Lower leg skin (tissue), 4 donors: ENCODE data around the gene DENND1A. TPM values are rescaled to one million over a fixed set of nuclear protein-coding genes. Genes with fewer than 3 reads are reported as not detected.
A peak's percentile ranks its signal among the peaks of the same experiment; 100 is the strongest.

Source experiments
- DNase-seq, 2 donors: peaks; one replicate each; pipeline ENCODE4 v3.0.0-alpha.2; 2019; ENCODE audit warnings: low spot score in 2 of 2
- H3K4me3 ChIP-seq: fragments of 200-600 bp; sonication (generic); 2 replicates; pipeline ENCODE4 v1.5.1; 2017; ENCODE audit warnings: mild to moderate bottlenecking, low read depth; ENCODE audit not compliant: poor library complexity, severe bottlenecking
- POLR2A ChIP-seq, 2 donors: fragments of 450-650 bp; IDR thresholded peaks; one replicate each; pipeline ENCODE4 v1.6.1; 2016 to 2017; ENCODE audit warnings: antibody characterized with exemption in 2 of 2, mild to moderate bottlenecking in 1 of 2, moderate library complexity in 1 of 2
- WGBS, 2 donors: methylation state at CpG; one replicate each; pipeline ENCODE4 v1.1.5; 2018; 5-methylcytosine and 5-hydroxymethylcytosine counted together
- intact Hi-C: fragments of 100-400 bp; cut with DNase I; formaldehyde crosslinking; loops from one replicate; pipeline ENCODE4 v1.15.0; 2023; ENCODE audit warnings: low total_unique reads
- total RNA-seq, 4 donors: library from RNA; depleted of rRNA; stranded (reverse); fragments of >200 nt; gene quantifications; one replicate each; pipeline ENCODE4 v1.1.0, GENCODE V29; 2016
- TF ChIP-seq, protein P1 (sequence below), 3 donors: fragments of 450-650 bp; IDR thresholded peaks; one replicate each; pipeline ENCODE4 v1.5.1; 2016; ENCODE audit warnings: antibody characterized with exemption in 3 of 3, mild to moderate bottlenecking in 3 of 3, moderate library complexity in 2 of 3

Gene DENND1A
- total RNA-seq, 4 donors from 2014 or later, result 6.5 to 16.3 (median 12.3) TPM

DNA sequence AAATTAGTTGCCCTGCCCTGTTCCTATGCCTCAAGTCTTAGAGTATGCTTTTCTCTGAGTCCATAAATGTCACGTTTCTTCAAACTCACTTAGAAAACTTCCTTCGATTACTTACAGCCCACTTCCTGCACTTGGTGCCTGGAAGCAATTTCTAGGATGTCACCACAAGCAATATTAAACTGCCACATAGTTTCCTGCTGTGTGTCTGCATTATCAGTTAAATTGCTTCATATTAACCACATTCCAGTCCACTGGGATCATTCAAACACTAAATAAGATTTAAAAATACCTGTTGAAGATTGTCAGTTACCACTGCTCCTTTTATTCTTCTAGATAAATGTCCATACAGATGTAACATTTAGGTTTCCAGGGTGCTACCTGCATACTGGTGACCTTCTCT lies 4.1 kb downstream of the DENND1A start:
- 61 to 74% methylated on average over 2 of the region's 2 CpGs for whole genome bisulfite sequencing, 2 donors
- DNase-seq, result no peak
- H3K4me3 ChIP-seq, result no peak overlapping the region
- TF ChIP-seq, protein P1, sequence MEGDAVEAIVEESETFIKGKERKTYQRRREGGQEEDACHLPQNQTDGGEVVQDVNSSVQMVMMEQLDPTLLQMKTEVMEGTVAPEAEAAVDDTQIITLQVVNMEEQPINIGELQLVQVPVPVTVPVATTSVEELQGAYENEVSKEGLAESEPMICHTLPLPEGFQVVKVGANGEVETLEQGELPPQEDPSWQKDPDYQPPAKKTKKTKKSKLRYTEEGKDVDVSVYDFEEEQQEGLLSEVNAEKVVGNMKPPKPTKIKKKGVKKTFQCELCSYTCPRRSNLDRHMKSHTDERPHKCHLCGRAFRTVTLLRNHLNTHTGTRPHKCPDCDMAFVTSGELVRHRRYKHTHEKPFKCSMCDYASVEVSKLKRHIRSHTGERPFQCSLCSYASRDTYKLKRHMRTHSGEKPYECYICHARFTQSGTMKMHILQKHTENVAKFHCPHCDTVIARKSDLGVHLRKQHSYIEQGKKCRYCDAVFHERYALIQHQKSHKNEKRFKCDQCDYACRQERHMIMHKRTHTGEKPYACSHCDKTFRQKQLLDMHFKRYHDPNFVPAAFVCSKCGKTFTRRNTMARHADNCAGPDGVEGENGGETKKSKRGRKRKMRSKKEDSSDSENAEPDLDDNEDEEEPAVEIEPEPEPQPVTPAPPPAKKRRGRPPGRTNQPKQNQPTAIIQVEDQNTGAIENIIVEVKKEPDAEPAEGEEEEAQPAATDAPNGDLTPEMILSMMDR (IDR thresholded peaks at IDR 0.05), result no peak
- TF ChIP-seq POLR2A (IDR thresholded peaks at IDR 0.05), result no peak
- intact Hi-C loops, result no loop called here

DNA sequence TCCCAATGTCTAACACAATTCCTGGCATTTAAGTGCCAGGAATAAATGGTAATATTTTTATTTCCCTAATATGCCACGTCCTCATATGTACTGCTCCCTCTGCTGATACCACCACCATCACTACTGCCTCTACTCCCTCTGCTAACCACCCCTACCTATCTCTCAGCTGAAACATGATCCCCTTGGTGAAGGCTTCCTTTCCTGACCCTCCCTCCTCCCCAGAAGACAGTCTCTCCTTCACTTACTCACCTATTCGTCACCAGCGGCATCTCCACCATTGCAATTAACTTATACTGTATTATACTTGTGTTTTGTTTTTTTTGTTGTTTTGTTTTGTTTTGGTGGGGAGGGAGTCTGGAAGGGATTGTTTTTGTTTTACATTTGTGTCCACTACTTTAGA lies 4.8 kb downstream of the DENND1A start:
- H3K4me3 ChIP-seq, result no peak overlapping the region
- DNase-seq, result peak in 1 of 2 donors; percentile 17
- 95 to 97% methylated on average over 3 of the region's 3 CpGs for WGBS, 2 donors
- no peak for TF ChIP-seq POLR2A (IDR thresholded peaks at IDR 0.05)
- TF ChIP-seq, protein P1 (IDR thresholded peaks at IDR 0.05), result no peak
- intact Hi-C loops, result no loop called here

DNA sequence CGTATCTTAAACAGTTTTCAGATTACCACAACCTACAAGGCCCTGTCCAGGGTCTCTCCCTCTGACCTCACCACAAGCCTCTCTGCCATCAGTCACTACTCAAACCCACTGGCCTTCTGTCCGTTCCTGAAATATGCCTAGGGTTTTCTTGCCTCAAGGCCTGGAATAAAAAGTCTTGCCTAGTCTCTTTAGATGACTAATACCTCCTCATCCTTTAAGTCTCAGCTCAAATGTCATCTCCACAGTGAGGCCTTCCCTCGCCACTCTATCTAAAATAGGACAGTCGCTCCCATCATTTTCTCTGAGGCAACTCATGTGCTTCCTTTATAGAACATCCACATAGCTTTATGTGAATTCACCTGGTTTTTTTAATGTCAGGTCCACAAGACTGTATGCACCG lies 5.2 kb downstream of the DENND1A start:
- 88 to 90% methylated on average over 5 of the region's 5 CpGs for WGBS, 2 donors
- intact Hi-C loops, result no loop called here
- peak in 1 of 2 donors; percentile 31 for DNase-seq
- TF ChIP-seq, protein P1 (IDR thresholded peaks at IDR 0.05), result no peak
- TF ChIP-seq POLR2A (IDR thresholded peaks at IDR 0.05), result no peak
- H3K4me3 ChIP-seq, result no peak overlapping the region

DNA sequence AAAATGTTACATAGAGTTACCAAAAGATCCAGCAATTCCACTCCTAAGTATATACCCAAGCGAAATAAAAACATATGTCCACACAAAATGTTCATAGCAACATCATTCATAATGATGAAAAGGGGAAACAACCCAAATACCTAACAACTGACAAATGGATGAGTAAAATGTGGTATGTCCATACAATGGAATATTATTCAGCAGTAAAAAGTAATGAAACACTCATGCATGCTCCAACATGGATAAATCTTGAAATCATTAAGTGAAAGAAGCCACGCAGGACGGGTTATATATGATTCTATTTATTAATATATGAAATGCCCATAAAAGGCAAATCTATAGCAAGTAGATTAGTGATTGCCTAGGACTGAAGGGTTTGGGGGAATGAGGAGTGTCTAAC lies 6.0 kb downstream of the DENND1A start:
- TF ChIP-seq POLR2A (IDR thresholded peaks at IDR 0.05), result no peak
- TF ChIP-seq, protein P1 (IDR thresholded peaks at IDR 0.05), result no peak
- intact Hi-C loops, result no loop called here
- WGBS, 2 donors, result 98% methylated on average over 3 of the region's 3 CpGs
- no peak for DNase-seq
- no peak overlapping the region for H3K4me3 ChIP-seq

DNA sequence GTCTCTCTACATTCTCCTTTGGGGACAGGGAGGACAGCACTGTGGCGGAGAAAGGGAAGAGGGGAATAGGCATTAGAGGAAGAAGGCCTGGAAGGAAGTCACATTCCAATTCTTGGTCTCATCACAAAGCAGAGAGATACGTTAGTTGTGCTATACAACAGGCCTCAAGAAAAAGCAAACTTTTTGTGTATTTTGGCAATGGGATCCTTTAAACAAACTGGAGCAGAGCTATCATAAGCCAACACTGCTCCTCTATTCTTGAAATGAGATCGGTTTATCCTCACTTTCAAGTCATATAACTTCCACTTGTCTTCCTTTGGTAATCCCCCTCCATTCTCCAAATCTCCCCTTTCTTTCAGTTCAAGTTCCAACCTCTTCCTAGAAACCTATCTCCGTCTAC lies 6.5 kb downstream of the DENND1A start:
- intact Hi-C loops, result no loop called here
- no peak for TF ChIP-seq POLR2A (IDR thresholded peaks at IDR 0.05)
- TF ChIP-seq, protein P1 (IDR thresholded peaks at IDR 0.05), result no peak
- DNase-seq, result no peak
- 85 to 88% methylated on average over 4 of the region's 4 CpGs for WGBS, 2 donors
- no peak overlapping the region for H3K4me3 ChIP-seq

DNA sequence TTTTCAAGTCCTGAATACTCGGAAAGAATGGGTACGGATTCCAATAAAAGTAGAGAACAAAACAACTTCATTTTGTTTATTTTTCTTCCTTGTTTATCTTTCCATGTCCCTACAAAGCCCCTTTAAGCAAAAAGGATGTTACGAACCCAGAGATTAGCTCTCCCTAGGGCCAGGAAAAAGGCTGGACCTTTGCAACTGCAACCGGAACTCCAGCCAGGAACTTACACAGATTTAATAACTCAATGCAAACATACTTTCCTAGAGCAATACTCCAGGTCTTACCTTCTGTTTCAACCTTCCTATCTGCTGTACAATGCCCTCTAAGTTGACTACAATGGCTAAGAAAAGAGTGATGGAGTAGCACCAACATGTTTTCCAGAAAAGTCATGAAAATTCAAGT lies 7.0 kb downstream of the DENND1A start:
- 74 to 76% methylated on average over 4 of the region's 4 CpGs for WGBS, 2 donors
- H3K4me3 ChIP-seq, result no peak overlapping the region
- intact Hi-C loops, result no loop called here
- DNase-seq, result no peak
- no peak for TF ChIP-seq POLR2A (IDR thresholded peaks at IDR 0.05)
- TF ChIP-seq, protein P1 (IDR thresholded peaks at IDR 0.05), result no peak
